Middle frontal gyrus (tissue), 1 donor: ENCODE data around the gene CYTH2.
"Not testable (repeated sequence)": the region's sequence is repeated elsewhere in the genome, so short reads cannot be mapped to it uniquely, and the experiment has no call there.

Experiments used
- DNase-seq: peaks from one replicate; pipeline ENCODE4 v3.0.0-alpha.2; 2015; ENCODE audit warnings: low spot score; ENCODE audit errors: extremely low spot score

The CYTH2 gene

GRCh38 chr19:48511321-48511731 lies 42.2 kb downstream of the CYTH2 start:
- no peak for DNase-seq

GRCh38 chr19:48511800-48512503 lies 42.8 kb downstream of the CYTH2 start, which contains the start of gene LMTK3:
LMTK3 (minus strand) TSS chr19:48511835; CDS start chr19:48511576, 259 bp downstream.
- peak; percentile 85 for DNase-seq

DNA sequence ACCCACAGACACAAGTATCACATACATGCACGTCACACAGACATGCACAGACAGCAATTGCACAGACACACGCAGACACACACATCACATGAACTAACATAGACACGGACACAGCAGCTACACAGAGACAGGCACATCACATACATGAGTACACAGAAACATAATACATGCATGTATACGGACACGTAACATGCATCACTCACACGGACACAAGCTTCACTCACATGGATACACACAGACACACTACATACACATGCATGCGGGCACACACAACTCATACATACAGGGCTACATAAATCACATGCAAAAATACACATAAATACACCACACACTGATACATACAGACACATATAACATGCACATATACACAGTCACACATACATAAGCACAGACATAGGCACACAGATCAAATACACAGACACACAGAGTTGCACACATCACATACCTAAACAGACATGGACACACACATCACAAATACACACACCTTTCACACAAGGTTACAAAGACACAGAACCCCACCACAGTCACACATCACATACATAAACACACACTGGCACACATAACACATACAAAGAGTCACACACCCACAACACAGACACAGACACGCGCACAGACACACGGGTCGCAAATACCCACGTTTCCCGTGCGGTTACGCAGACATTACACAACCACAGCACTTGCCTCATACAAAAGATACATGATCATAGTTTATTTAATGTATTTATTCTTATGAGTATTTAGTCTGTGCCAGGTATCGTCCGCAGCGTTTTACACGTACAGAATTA lies 43.5 kb downstream of the CYTH2 start:
- no peak for DNase-seq

DNA sequence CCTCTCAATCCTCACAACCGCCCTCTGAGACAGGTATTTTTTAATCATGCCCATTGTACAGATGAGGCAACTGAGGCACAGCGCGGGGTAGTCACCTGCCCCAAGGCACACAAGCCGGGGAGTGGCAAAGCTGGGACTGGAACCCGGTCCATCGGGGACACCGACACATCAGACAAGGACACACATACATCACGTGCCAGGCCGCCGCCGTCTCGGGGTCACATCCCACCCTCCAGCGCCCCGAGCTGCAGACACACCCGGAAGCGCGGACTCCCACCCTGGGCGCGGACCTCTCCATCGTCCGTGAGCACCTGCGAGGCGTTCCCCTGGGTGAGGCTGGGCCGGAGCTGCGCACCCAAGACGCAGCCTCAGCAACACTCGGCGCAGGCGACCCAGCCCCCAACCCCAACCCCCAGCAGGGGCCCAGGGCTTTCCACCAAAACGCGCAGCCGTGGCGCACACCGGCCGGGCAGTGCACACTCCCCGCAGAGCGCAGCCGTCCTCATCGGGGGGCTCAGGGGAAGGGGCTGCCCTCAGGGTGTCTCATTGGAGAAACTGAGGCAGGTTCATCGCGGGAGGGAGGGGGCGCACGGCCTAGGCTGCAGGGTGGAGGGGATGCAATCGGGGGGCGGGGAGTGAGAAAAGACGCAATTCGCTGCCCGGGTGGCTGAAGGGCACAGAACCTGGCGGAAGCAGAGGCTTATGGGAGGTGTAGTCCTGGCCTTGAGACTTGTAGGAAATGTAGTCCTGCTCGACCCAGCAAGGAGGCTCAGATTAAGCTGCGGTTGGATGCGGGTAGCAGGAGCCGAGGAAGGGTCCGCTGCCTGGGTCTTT lies 44.3 kb downstream of the CYTH2 start:
- peak; percentile 60 for DNase-seq

DNA sequence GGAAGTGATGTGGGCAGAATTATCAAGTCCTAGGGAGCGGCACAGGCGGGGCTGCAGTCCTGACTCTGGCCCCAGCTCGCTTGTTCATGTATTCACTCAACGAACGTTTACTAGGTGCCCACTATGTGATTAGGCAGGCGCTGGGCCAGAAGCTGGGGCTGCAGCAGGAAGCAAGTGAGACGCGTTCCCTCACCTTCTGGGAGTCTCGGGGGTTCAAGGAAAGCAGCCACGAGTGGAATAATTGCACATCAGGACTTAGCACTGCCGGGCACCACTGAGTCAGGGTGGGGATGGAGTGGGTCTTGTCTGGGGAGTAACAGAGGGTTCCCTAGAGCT lies 44.9 kb downstream of the CYTH2 start:
- no peak for DNase-seq

DNA sequence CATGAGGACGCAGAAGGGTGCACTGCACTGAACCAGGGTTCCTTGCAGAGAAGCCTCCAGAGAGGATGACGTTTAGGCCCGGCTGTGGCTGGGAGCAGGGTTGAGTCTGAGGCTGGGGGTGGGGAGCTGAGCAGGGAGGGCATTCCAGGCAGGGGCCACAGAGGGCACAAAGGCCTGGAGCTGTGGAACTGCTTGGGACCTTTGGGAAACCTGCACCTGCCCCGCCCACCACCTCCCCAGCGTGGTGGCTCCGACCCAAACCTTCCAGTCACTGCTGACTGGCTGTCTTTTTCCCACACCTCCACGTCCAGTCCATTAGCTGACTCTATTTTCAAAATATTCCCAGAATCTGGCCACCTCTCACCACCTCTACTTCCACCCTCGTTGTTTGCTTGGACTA lies 47.4 kb downstream of the CYTH2 start:
- no peak for DNase-seq

DNA sequence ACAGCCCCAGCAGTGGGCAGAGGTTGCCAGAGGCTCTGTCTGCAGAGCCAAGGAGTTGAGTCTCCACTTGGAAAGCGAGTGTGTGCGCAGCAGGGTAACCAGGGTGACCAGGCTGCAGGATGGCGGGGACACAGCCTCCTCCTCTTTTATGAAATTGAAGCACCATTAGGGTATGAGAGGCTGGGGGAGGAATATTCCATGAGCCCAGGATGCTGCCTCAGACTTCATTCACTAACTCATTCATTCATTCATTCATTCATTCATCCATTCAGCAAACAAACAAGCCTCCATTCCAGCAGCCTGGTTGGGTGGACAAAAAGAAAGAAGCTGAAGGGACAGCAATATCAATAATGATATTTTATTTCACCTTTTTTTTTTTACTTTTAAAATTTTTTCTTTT lies 49.0 kb downstream of the CYTH2 start:
- DNase-seq: no peak

DNA sequence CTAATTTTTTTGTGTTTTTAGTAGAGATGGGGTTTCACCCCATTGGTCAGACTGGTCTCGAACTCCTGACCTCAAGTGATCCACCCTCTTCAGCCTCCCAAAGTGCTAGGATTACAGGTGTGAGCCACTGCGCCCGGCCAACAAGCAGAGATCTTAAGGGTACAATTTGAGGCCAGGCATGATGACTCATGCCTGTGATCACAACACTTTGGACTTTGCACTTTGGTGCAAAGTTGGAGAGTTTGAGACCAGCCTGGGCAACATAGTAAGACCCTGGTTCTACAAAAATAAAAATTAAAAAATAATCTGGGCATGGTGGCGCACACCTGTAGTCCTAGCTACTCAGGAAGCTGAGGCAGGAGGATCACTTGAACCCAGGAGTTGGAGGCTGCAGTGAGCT lies 50.3 kb downstream of the CYTH2 start:
- not testable (repeated sequence) for DNase-seq

DNA sequence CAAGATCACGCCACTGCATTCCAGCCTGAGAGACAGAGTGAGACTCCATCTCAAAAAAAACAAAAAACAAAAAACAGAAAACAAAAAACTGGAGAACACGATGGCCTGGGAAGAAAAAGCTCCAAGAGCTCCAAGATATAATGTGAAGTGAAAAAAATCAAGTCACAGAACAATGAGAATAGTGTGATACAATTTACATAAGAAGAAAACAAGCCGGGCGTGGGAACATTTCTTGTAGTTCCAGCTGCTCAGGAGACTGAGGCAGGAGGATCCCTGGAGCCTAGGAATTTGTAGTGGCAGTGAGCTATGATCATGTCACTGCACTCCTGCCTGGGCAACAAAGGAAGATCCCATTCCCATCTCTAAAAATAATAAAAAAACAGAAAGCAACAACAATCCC lies 51.0 kb downstream of the CYTH2 start:
- DNase-seq: no peak

GRCh38 chr19:48524221-48524620 lies 55.1 kb downstream of the CYTH2 start:
- no peak for DNase-seq

DNA sequence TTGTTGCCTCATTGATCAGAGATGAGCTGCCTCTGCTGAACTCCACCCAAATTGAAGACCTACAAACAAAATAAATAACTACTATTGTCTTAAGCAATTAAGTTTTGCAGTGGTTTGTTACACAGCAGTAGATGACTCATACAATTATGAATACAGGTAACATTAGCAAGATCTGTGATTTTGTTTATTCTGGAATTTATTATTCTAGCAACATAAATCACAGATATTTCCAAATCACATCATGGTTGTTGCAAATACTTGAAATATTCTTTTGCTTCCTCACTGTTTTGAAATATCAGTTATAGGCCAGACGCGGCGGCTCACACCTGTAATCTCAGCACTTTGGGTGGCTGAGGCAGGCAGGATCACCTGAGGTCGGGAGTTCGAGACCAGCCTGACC lies 55.6 kb downstream of the CYTH2 start:
- no peak for DNase-seq

GRCh38 chr19:48529156-48529555 lies 60.0 kb downstream of the CYTH2 start:
- no peak for DNase-seq

- DNase-seq: no peak
Measured at GRCh38 chr19:48530066-48530720, 61.0 kb downstream of the CYTH2 start.

GRCh38 chr19:48530770-48531169 lies 61.6 kb downstream of the CYTH2 start:
- no peak for DNase-seq
